ENCODE measurements around the gene HLA-DRB5.

- no peak for TF ChIP-seq CTCF (optimal IDR thresholded peaks at IDR 0.05 in 1 of 3, IDR thresholded peaks at IDR 0.05 in 1 of 3, conservative IDR thresholded peaks at IDR 0.05 in 1 of 3; ENCODE audit: extremely low read depth in 1 of 3, insufficient read depth in 2 of 3, low read length in 3 of 3)
- no peak for TF ChIP-seq EZH2 (IDR thresholded peaks at IDR 0.05; ENCODE audit: low read length)
These were observed 24.3 kb upstream of the HLA-DRB5 start for GRCh38 chr6:32554116-32554965.
